ENCODE results near the gene ZDHHC12. TPM values are rescaled to one million over a fixed set of nuclear protein-coding genes. Genes with fewer than 3 reads are reported as not detected.

ZDHHC12 gene
- total RNA-seq, 1 experiment from 2014 or later: 22.7 TPM

DNA sequence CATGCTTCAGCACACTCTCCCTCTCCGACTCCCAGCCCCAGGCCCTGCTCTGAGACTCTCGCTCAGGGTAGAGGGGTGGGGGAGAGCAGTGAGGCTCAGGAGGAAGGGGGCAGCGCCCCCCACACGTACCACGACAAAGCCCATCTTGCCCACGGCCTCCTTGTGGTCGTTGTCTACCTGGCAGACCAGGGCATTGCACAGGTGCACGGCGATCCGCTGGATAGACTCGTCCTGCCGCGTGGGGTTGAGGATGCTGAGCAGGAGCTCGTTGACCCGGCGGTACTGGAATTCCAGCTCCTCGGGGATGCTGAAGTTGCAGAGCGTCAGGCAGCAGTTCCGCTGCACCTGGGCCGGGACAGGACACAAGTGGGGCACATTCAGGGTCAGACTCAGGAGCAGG, 18.5 kb upstream of the ZDHHC12 start:
- no peaks in the 10 kb centered on the region for H3K36me3 ChIP-seq
- H3K27me3 ChIP-seq: no peaks in the 10 kb centered on the region
- no peaks in the 10 kb centered on the region for H3K9me3 ChIP-seq
- DNase-seq: no peak
- no peak overlapping the region for H3K4me3 ChIP-seq

GRCh38 chr9:128735373-128735772, 11.4 kb upstream of the ZDHHC12 start:
- no peaks in the 10 kb centered on the region for H3K9me3 ChIP-seq
- H3K4me3 ChIP-seq: no peak overlapping the region
- H3K36me3 ChIP-seq: peaks cover 8% of the 10 kb centered on the region
- no peaks in the 10 kb centered on the region for H3K27me3 ChIP-seq
- DNase-seq: no peak

GRCh38 chr9:128733256-128733655, 9.3 kb upstream of the ZDHHC12 start:
- DNase-seq: peak; percentile 65
- Histone ChIP-seq H3K4me3 (no peak overlapping the region), H3K9me3 (no peaks in the 10 kb centered on the region), H3K27me3 (no peaks in the 10 kb centered on the region), H3K36me3 (peaks cover 8% of the 10 kb centered on the region)

GRCh38 chr9:128732576-128732975, 8.6 kb upstream of the ZDHHC12 start:
- Histone ChIP-seq H3K9me3 (no peaks in the 10 kb centered on the region), H3K4me3 (no peak overlapping the region), H3K36me3 (peaks cover 8% of the 10 kb centered on the region), H3K27me3 (no peaks in the 10 kb centered on the region)
- no peak for DNase-seq

- Histone ChIP-seq H3K36me3 (peaks cover 8% of the 10 kb centered on the region), H3K4me3 (no peak overlapping the region), H3K27me3 (no peaks in the 10 kb centered on the region), H3K9me3 (no peaks in the 10 kb centered on the region)
- no peak for DNase-seq
Measured at GRCh38 chr9:128731691-128732090, 7.8 kb upstream of the ZDHHC12 start.

DNA sequence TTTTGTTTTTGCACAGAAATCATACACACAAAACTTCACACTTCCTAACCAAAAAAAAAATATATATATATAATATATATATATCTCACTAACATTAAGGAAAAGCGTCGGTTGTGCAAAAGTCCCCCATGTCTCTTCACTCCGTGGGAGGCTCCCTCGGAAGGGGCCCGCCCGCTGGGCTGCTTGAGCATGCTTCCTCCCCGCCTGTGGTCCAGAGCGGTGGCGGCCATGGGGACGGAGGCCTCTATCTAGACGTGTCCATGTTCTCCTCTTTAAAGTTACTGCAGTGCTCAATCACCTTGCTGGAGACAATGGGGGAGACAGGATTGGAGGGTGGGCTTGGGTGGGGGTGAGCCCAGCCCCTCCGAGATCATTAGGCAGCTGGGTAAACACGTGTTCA, 7.2 kb upstream of the ZDHHC12 start:
- no peaks in the 10 kb centered on the region for H3K9me3 ChIP-seq
- DNase-seq: no peak
- H3K4me3 ChIP-seq: no peak overlapping the region
- peaks cover 8% of the 10 kb centered on the region for H3K36me3 ChIP-seq
- H3K27me3 ChIP-seq: no peaks in the 10 kb centered on the region

GRCh38 chr9:128729766-128730517, 6.0 kb upstream of the ZDHHC12 start:
- DNase-seq: no peak
- Histone ChIP-seq H3K4me3 (no peak overlapping the region), H3K27me3 (no peaks in the 10 kb centered on the region), H3K36me3 (peaks cover 8% of the 10 kb centered on the region), H3K9me3 (no peaks in the 10 kb centered on the region)

- Histone ChIP-seq H3K4me3 (no peak overlapping the region), H3K27me3 (no peaks in the 10 kb centered on the region), H3K9me3 (no peaks in the 10 kb centered on the region), H3K36me3 (peaks cover 8% of the 10 kb centered on the region)
- DNase-seq: no peak
Measured at GRCh38 chr9:128729302-128729701, 5.4 kb upstream of the ZDHHC12 start.

GRCh38 chr9:128728298-128728697, 4.4 kb upstream of the ZDHHC12 start:
- peaks cover 6% of the 10 kb centered on the region for H3K36me3 ChIP-seq
- no peak overlapping the region for H3K4me3 ChIP-seq
- no peaks in the 10 kb centered on the region for H3K27me3 ChIP-seq
- no peak for DNase-seq
- no peaks in the 10 kb centered on the region for H3K9me3 ChIP-seq

DNA sequence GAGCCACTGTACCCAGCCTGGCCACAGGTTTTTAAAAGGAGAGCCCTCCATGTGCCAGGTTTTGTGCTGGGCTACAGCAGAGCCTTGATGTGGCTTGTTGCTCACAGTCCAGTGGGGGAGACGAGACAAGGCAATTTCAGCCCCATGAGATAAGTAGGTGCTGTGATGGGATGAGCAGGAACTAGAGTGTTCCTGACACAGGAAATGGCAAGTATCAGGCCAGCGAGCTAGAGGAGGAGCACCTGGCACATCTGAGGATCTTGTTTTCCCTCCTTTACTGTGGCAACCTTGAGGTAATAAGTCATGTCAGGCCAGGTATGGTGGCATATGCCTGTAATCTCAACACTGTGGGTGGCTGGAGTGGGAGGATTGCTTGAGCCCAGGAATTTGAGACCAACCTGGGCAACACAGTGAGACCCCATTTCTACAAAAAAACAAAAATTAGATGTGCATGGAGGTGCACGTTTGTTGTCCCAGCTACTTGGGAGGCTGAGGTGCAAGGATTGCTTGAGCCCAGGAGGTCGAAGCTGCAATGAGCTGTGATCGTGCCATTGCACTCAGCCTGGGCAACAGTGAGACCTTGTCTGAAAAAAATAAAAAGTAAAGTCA, 3.8 kb upstream of the ZDHHC12 start:
- Histone ChIP-seq H3K9me3 (no peaks in the 10 kb centered on the region), H3K27me3 (no peaks in the 10 kb centered on the region), H3K36me3 (peaks cover 3% of the 10 kb centered on the region; the same call in 1 of the 2 replicates), H3K4me3 (no peak overlapping the region)
- DNase-seq: no peak

DNA sequence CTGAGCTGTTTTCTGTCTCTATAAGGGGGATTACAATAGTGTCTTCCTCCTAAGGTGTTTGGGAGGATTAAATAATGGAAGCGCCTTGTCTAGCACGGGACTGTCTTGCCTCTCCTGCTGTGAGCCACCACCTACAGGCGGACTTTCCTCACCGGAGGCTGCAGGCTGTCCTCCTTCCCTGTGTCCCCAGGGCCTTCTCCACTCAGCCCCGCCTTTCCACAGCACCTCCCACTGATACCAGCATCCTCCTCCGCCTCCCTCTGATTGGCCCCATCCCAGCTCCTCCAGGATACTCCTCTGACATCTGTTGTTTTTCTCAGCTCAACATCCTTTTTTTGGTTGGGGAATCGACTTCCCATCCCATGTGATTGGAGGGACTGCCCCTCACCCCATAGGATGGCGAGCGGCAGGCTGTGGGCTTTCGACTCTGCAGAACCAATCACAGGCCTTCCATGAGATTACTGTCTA, 851 bp upstream of the ZDHHC12 start:
- no peaks in the 10 kb centered on the region; the same call in none of the 2 replicates for H3K36me3 ChIP-seq
- no peaks in the 10 kb centered on the region for H3K9me3 ChIP-seq
- peak; percentile 72 for DNase-seq
- peak overlapping the region; percentile 71 for H3K4me3 ChIP-seq
- no peaks in the 10 kb centered on the region for H3K27me3 ChIP-seq

- H3K9me3 ChIP-seq: no peaks in the 10 kb centered on the region
- H3K36me3 ChIP-seq: no peaks in the 10 kb centered on the region; the same call in none of the 2 replicates
- no peaks in the 10 kb centered on the region for H3K27me3 ChIP-seq
- DNase-seq: no peak
- H3K4me3 ChIP-seq: peak overlapping the region; percentile 71
Measured at GRCh38 chr9:128723352-128723865, 518 bp downstream of the ZDHHC12 start.

DNA sequence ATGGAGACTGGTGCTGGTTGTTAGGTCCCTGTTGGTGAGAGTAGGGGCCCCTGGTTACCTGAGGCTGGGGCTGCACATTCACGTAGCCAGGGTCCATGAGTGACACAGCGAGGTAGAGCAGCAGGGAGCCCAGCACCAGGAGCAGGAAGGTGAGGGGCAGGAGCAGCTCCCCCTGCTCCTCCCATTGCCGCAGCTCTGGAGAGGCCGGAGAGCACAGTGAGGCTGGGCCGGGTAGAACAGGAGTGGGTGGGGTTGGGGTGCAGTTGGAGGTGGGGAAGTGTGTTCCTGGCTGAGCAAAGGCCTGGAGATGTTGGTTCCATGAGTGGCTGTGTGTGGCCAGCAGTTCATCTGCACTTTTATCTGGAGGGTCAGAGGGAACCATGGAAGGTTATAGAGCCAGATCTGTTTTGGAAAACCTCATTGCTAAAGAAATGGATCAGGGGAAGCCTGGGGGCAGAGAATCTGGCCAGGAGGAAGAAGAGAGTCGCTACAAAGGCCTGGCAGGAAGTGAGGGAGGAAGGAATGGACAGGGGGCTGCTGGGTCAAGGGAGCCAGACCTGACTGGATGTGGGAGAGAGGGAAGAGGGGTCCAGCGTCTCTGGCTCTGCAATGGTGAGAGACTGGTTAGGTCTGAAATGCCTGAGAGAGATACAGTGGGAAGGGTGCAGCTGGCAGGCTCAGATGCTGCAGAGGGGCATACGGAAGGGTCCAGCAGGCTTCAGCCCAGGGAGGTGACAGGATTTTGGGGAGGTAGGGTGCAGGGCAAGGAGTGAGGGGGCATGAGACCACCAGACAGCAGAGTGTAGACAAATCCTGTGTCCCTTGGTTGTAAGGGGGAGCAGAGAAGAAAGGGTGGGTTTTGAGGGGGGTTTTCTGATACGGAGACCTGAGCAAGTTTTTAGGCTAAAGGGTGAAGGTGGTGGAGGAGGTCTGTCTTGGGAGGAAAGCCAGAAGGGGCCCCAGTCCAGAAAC, 1.3 kb downstream of the ZDHHC12 start:
- H3K9me3 ChIP-seq: no peaks in the 10 kb centered on the region
- H3K36me3 ChIP-seq: no peaks in the 10 kb centered on the region; the same call in none of the 2 replicates
- H3K4me3 ChIP-seq: no peak overlapping the region
- DNase-seq: no peak
- H3K27me3 ChIP-seq: no peaks in the 10 kb centered on the region

- DNase-seq: no peak
- Histone ChIP-seq H3K4me3 (no peak overlapping the region), H3K36me3 (no peaks in the 10 kb centered on the region; the same call in none of the 2 replicates), H3K9me3 (no peaks in the 10 kb centered on the region), H3K27me3 (no peaks in the 10 kb centered on the region)
Measured at GRCh38 chr9:128721487-128722010, 2.4 kb downstream of the ZDHHC12 start.

DNA sequence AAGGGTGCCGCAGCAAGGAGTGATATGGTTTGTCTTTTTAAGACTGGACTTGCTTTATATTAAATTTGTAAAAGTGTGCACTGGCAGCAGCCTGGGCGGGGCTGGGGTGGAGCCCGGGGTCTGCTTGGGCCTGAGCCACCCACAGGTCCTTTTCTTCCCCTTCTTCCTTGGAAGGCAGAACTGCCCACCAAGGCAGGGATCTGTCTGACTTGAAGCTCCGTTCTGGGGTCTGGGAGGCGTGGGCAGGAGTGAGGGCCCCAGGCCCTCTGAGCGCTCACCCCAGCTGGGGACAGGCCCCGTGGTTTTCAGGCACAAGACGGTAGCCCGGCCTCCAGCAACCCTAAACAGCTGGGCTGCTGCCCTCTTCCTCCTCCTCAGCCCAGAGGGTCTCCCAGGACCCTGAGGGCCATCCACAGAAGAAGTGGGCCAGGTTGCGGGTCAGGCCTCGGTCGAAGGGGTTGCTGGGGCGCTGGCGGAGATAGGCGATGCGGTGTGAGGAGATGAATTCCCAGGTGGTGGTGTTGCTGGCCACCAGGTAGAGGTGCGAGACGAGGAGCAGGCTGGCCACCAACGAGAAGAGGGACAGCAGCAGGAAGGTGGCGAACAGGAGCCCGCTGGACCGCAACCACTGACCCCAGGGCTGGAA, 3.0 kb downstream of the ZDHHC12 start:
- no peaks in the 10 kb centered on the region; the same call in none of the 2 replicates for H3K36me3 ChIP-seq
- H3K4me3 ChIP-seq: no peak overlapping the region
- H3K9me3 ChIP-seq: no peaks in the 10 kb centered on the region
- DNase-seq: no peak
- H3K27me3 ChIP-seq: no peaks in the 10 kb centered on the region

Data from MG63 (cell line).